ENCODE data around the gene NKIRAS2. TPM values are rescaled to one million over a fixed set of nuclear protein-coding genes. Genes with fewer than 3 reads are reported as not detected.

NKIRAS2 gene
- total and polyA plus RNA-seq, 2 donors (not counting 3 experiments of a cell fraction or from before 2014, with no cell fraction given), result 57.3 to 87.6 TPM

- TF ChIP-seq GATA2 (IDR thresholded peaks at IDR 0.05; ENCODE audit: insufficient read depth, insufficient read length, low read depth, low read length), result no peak
- TF ChIP-seq POLR2AphosphoS5 (IDR thresholded peaks at IDR 0.05; ENCODE audit: insufficient read depth, low read depth, low read length), result no peak
- no peak for TF ChIP-seq EZH2 (IDR thresholded peaks at IDR 0.05; ENCODE audit: borderline replicate concordance, low read depth, low read length, severe bottlenecking)
- no peak for TF ChIP-seq MAX (IDR thresholded peaks at IDR 0.05; ENCODE audit: insufficient read depth, insufficient read length)
- no peak for TF ChIP-seq POLR2A (IDR thresholded peaks at IDR 0.05; ENCODE audit: low read depth, low read length)
- TF ChIP-seq FOS (IDR thresholded peaks at IDR 0.05; ENCODE audit: borderline replicate concordance, insufficient read depth, low read length), result no peak
- TF ChIP-seq MYC (IDR thresholded peaks at IDR 0.05; ENCODE audit: low read depth, low read length), result no peak
- no peak for TF ChIP-seq CTCF (IDR thresholded peaks at IDR 0.05; ENCODE audit: extremely low read depth in 1 of 2, insufficient read depth in 1 of 2, low read depth in 1 of 2, low read length in 2 of 2)
- no peak for TF ChIP-seq JUN (IDR thresholded peaks at IDR 0.05; ENCODE audit: borderline replicate concordance, insufficient read depth, insufficient read length, low read depth)
- peaks cover 11% of the 10 kb centered on the region for H4K20me1 ChIP-seq (replicated peaks; ENCODE audit: control insufficient read depth, extremely low read depth, insufficient read depth, low read length)
- ChIA-PET CTCF (no interaction called here), POLR2A (interaction anchor here (0.6 kb wide), 1 partner anchor 17 kb away, joined by 3 read pairs; no protein-coding TSS in a partner anchor)
- dilution Hi-C loops (cut with MboI; ENCODE audit: extremely low pct_ligation_motif_present, low sequenced_read_pairs) (no loop called here), intact Hi-C loops (cut with micrococcal nuclease) (no loop called here)
- peaks cover 21 to 39% of the 10 kb centered on the region in 2 experiments for H3K36me3 ChIP-seq (ENCODE audit: control insufficient read depth in 2 of 2, extremely low read depth in 1 of 2, insufficient read depth in 2 of 2, low read length in 2 of 2)
- H3K4me3 ChIP-seq (replicated peaks in 1 of 3; ENCODE audit: insufficient read depth in 1 of 3, low read depth in 1 of 3, low read length in 3 of 3), result no peak overlapping the region
- no peaks in the 10 kb centered on the region for H3K9me1 ChIP-seq (replicated peaks; ENCODE audit: control insufficient read depth, extremely low read depth, insufficient read depth, low read length)
- no peaks in the 10 kb centered on the region for H3K9me3 ChIP-seq (replicated peaks; ENCODE audit: control insufficient read depth, insufficient read depth, low read length)
- no peak overlapping the region for H3K27ac ChIP-seq (ENCODE audit: insufficient read depth, low read depth, low read length)
- no peak overlapping the region for H3K9ac ChIP-seq (replicated peaks; ENCODE audit: extremely low read depth, insufficient read depth, low read length)
- peaks cover 16% of the 10 kb centered on the region for H3K4me1 ChIP-seq (ENCODE audit: control insufficient read depth, extremely low read depth, insufficient read depth, low read length)
- no peak overlapping the region for H2AFZ ChIP-seq (ENCODE audit: low read depth, low read length)
- BruUV-seq (replicated peaks), result no TSS peak
- H3K79me2 ChIP-seq (ENCODE audit: control insufficient read depth, insufficient read depth, low read length), result peaks cover 51% of the 10 kb centered on the region
- FAIRE-seq (no peak), DNase-seq (ENCODE audit: low read depth, low spot score) (no peak)
- no peaks in the 10 kb centered on the region for H3K27me3 ChIP-seq (ENCODE audit: control insufficient read depth in 2 of 2, insufficient read depth in 2 of 2, low read length in 2 of 2)
- no peak overlapping the region for H3K4me2 ChIP-seq (ENCODE audit: insufficient read depth, low read length)
Observed at GRCh38 chr17:42000413-42001133, 19.3 kb upstream of the NKIRAS2 start.
